MCF 10A (cell line): ENCODE results near the gene FAM162A. TPM values are rescaled to one million over a fixed set of nuclear protein-coding genes. Genes with fewer than 3 reads are reported as not detected.
A peak's percentile ranks its signal among the peaks of the same experiment; 100 is the strongest.

ENCODE experiments used
- BruUV-seq: library from RNA; stranded (reverse); fragments of 400-500 nt; replicated peaks from 2 replicates; lab custom pipeline; 2021; lab: Mats Ljungman, UMichigan
- CTCF ChIA-PET: fragments of 300-600 bp; sonication (Branson Sonifier 250); formaldehyde crosslinking; extraction: SDS; loops from one replicate; lab custom pipeline; 2021; ENCODE audit warnings: antibody characterized with exemption, inconsistent platforms; lab: Yijun Ruan, JAX
- POLR2A ChIA-PET: fragments of 300-600, 350-650 bp; sonication (Branson Sonifier 250); formaldehyde crosslinking; extraction: SDS; loops from one replicate; lab custom pipeline; 2020; ENCODE audit warnings: antibody characterized with exemption, inconsistent platforms; lab: Yijun Ruan, JAX
- DNase-seq: peaks from one replicate; pipeline ENCODE4 v3.0.0-alpha.2; 2018; ENCODE audit not compliant: unreplicated experiment
- H3K27ac Mint-ChIP-seq: one replicate; pipeline ENCODE4 v1.8.0; 2022; ENCODE audit warnings: mild to moderate bottlenecking, low read depth, mixed read lengths; ENCODE audit not compliant: unreplicated experiment
- H3K27me3 Mint-ChIP-seq: one replicate; pipeline ENCODE4 v1.8.0; 2022; ENCODE audit warnings: mixed read lengths; ENCODE audit not compliant: insufficient read depth, unreplicated experiment
- H3K36me3 Mint-ChIP-seq: one replicate; pipeline ENCODE4 v1.8.0; 2022; ENCODE audit warnings: mild to moderate bottlenecking, moderate library complexity, mixed read lengths; ENCODE audit not compliant: insufficient read depth, unreplicated experiment
- H3K4me1 Mint-ChIP-seq: one replicate; pipeline ENCODE4 v1.8.0; 2022; ENCODE audit warnings: mixed read lengths; ENCODE audit not compliant: insufficient read depth, unreplicated experiment
- H3K4me3 Mint-ChIP-seq: one replicate; pipeline ENCODE4 v1.8.0; 2022; ENCODE audit warnings: mild to moderate bottlenecking, moderate library complexity, mixed read lengths; ENCODE audit not compliant: unreplicated experiment
- H3K9me3 Mint-ChIP-seq: one replicate; pipeline ENCODE4 v1.8.0; 2022; ENCODE audit warnings: mixed read lengths; ENCODE audit not compliant: unreplicated experiment
- CTCF ChIP-seq: fragments of 200-600 bp; IDR thresholded peaks from one replicate; pipeline ENCODE4 v1.8.0; 2022; ENCODE audit warnings: antibody characterized with exemption, mild to moderate bottlenecking; ENCODE audit not compliant: unreplicated experiment
- intact Hi-C: fragments of 100-400 bp; cut with micrococcal nuclease; formaldehyde crosslinking; loops from 2 replicates; pipeline ENCODE4 v1.14.1; 2022
- total RNA-seq: library from RNA; stranded (reverse); gene quantifications from 2 replicates; pipeline ENCODE4 v1.2.3, GENCODE V29; 2022

FAM162A gene
- total RNA-seq, 1 experiment from 2014 or later, result 59.1 TPM

GRCh38 chr3:122415762-122416654 is 32.0 kb downstream of the FAM162A start, which contains the start of gene WDR5B:
TSS of gene WDR5B (minus strand) at chr3:122416062. CDS start at chr3:122415528, 534 bp downstream.
- TF ChIP-seq CTCF, result no peak
- no peaks in the 10 kb centered on the region for H3K9me3 Mint-ChIP-seq
- DNase-seq, result peak; percentile 98
- BruUV-seq, result TSS peak; percentile 70
- peak within 1 kb of the TSS; percentile 99 for H3K27ac Mint-ChIP-seq
- CTCF ChIA-PET, result interaction anchor here (0.5 to 3.7 kb wide), 7 partner anchors 18 to 263 kb away, joined by 3 to 23 read pairs (median 4); partner anchors contain the start of gene FAM162A
- H3K36me3 Mint-ChIP-seq, result peaks cover 72% of the 10 kb centered on the region
- intact Hi-C loops, result loop anchor here (5.0 kb wide), 1 partner anchor 96 kb away; the partner anchor contains the start of gene KPNA1
- POLR2A ChIA-PET, result interaction anchor here (0.6 to 4.8 kb wide), 46 partner anchors 8 to 871 kb away, joined by 3 to 91 read pairs (median 5); partner anchors contain the start of genes CSTA, DTX3L, FAM162A and HSPBAP1
- no peaks in the 10 kb centered on the region for H3K27me3 Mint-ChIP-seq
- peak within 1 kb of the TSS; percentile 99 for H3K4me3 Mint-ChIP-seq
- peaks cover 32% of the 10 kb centered on the region for H3K4me1 Mint-ChIP-seq

GRCh38 chr3:122416966-122417365 is 33.0 kb downstream of the FAM162A start:
- POLR2A ChIA-PET, result interaction anchor here (0.6 to 4.8 kb wide), 28 partner anchors 11 to 872 kb away, joined by 3 to 91 read pairs (median 8); partner anchors contain the start of genes CSTA, DTX3L, FAM162A and HSPBAP1

GRCh38 chr3:122421101-122421500 is 37.1 kb downstream of the FAM162A start:
- intact Hi-C loops, result no loop called here
- CTCF ChIA-PET, result interaction anchor here (0.6 to 0.7 kb wide), 3 partner anchors 86 to 744 kb away, joined by 3 to 4 read pairs (median 3); no protein-coding TSS in a partner anchor
- DNase-seq, result peak; percentile 21
- TF ChIP-seq CTCF, result no peak
- no peaks in the 10 kb centered on the region for H3K27me3 Mint-ChIP-seq
- no peak overlapping the region for H3K4me3 Mint-ChIP-seq
- H3K4me1 Mint-ChIP-seq, result peaks cover 4% of the 10 kb centered on the region
- POLR2A ChIA-PET, result interaction anchor here (0.8 to 1.3 kb wide), 2 partner anchors 13 to 38 kb away, joined by 3 read pairs; partner anchors contain the start of gene MIX23
- no peak overlapping the region for H3K27ac Mint-ChIP-seq
- no TSS peak for BruUV-seq
- H3K36me3 Mint-ChIP-seq, result peaks cover 82% of the 10 kb centered on the region
- no peaks in the 10 kb centered on the region for H3K9me3 Mint-ChIP-seq

More at GRCh38 chr3:122416966-122417365, 33.0 kb downstream of the FAM162A start:
- no peaks in the 10 kb centered on the region for H3K27me3 Mint-ChIP-seq
- peak overlapping the region; percentile 99 for H3K4me3 Mint-ChIP-seq
- CTCF ChIA-PET, result interaction anchor here (0.5 to 3.7 kb wide), 6 partner anchors 23 to 262 kb away, joined by 3 to 23 read pairs (median 6); partner anchors contain the start of gene FAM162A
- intact Hi-C loops, result loop anchor here (5.0 kb wide), 1 partner anchor 95 kb away; the partner anchor contains the start of gene KPNA1
- no TSS peak for BruUV-seq
- H3K4me1 Mint-ChIP-seq, result peaks cover 30% of the 10 kb centered on the region
- peak overlapping the region; percentile 99 for H3K27ac Mint-ChIP-seq
- peaks cover 82% of the 10 kb centered on the region for H3K36me3 Mint-ChIP-seq
- peak; percentile 34 for DNase-seq
- H3K9me3 Mint-ChIP-seq, result no peaks in the 10 kb centered on the region
- no peak for TF ChIP-seq CTCF
